Cortex of kidney (tissue), 1 donor: Measurements from ENCODE around the gene SND1.

Experiments
- DNase-seq: peaks from one replicate; lab custom pipeline; 2025; lab: John Stamatoyannopoulos, UW

The SND1 gene

GRCh38 chr7:128039544-128039953, 387.6 kb downstream of the SND1 start:
- no peak for DNase-seq

GRCh38 chr7:128040205-128040604, 388.2 kb downstream of the SND1 start:
- DNase-seq = no peak

- DNase-seq = no peak
Measured at GRCh38 chr7:128041203-128041602, 389.2 kb downstream of the SND1 start.

DNA sequence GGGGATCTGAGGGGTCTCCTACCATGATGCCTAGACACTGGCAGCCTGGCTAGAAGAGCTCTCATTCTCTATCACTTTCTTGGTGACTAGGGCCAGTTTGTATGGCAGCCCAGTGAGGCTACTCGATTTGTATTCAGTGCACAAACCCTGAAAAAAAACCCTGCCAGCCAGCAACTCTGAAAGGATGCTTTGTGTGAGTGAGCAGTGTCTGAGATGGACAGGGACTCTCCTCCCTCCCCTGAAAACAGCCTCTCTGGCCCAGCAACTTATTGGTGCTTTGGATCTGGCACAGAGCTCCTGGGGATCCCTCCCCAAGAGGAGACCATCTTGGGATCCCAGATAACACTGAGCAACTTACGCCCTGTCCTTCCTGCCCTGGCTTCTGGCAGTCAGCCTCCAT, 390.0 kb downstream of the SND1 start:
- no peak for DNase-seq

GRCh38 chr7:128044064-128044463, 392.1 kb downstream of the SND1 start:
- no peak for DNase-seq

DNA sequence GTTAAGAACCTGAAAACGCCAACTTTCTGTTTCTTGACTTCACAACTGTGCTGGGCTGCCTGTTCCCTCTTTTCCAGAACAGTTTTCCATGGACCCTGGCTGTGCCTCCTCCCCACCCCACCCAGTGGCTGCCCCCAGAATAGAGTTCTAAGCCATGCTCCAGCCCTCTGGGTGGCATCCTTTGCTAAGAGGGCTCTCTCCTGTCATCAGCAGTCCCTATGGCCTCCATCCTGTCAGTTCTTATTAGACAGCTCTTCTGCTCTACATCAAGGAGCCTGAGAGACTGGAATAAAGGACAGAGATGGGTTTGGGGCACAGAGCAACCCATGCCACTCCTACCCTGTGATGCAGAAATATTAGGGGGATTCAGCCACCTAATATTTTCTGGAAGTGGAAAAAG, 393.2 kb downstream of the SND1 start:
- no peak for DNase-seq

DNA sequence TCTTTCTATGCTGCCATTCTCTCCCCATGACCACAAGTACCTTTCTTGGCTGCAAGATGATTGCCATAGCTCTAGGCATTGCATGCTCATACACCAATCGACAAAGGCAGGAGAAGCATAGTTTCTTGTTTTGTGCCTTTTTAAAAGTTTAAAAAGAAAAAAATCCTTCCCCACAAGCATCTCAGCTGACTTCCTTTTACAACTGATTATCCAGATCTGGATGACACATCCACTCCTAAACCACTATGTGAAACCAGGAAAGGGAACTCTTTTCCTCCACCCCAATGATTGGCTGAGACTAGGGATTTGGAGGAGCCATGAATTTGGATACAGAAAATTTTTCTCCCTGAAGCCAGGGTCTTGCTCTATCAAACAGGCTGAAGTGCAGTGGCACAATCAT, 393.8 kb downstream of the SND1 start:
- no peak for DNase-seq

DNA sequence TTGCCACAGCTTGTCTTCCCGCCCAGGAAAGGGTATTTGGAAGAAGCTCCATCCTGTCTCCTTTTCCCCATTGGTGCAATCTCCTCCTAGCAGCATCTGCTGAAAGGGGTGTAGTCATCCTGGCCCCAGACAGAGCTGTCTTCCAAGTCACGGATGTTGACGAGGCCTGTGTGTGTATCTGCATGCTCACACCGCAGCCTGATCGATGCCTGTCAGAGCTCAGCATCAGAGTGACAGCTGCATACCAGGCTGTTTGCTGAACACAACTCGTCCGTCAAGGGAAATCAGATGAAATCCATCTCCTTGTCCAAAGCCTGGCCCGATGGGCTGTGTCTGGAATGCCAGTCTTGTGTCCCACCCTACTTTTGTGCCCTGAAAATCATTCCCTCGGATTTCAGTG, 400.4 kb downstream of the SND1 start:
- no peak for DNase-seq

- DNase-seq = no peak
Measured at GRCh38 chr7:128053023-128053422, 401.0 kb downstream of the SND1 start.

DNA sequence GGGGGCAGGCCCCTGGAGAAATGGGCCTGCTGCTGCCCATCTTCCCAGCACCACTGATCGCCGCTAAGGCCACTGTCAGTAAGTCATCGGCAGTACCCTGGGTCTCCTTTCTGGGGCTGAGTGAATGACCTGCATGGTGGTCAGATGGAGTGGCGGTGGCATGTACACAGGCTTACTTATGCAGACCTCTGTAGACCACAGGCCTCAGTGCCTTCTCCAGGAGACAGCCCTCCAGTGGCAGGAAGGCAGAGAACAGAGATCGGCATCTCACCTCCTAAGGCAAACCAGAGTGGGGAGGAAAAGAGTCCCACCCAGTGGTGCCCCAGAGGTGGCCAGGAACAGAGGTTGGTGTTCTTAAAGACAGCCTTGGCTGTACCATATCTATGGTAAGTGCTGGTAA, 402.0 kb downstream of the SND1 start:
- DNase-seq = no peak

- DNase-seq = no peak
Measured at GRCh38 chr7:128054511-128054910, 402.5 kb downstream of the SND1 start.

- no peak for DNase-seq
Measured at GRCh38 chr7:128055637-128056036, 403.6 kb downstream of the SND1 start.

DNA sequence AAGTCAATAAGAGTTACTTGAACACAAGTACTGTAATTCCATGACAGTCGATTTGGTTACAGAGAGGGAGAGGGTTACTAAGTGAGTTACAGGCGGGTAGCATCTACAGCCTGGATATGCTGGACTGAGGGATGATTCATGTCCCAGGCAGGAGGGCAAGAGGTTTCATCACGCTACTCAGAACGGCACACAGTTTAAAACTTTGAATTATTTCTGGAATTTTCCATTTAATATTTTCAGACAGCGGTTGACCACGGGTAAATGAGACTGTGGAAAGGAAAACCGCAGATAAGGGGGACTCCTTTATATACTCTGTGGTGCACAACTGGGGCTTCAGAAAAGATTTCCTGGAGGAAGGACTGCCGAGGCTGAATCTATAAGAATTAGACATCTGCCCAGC, 404.9 kb downstream of the SND1 start:
- no peak for DNase-seq

GRCh38 chr7:128057909-128058308, 405.9 kb downstream of the SND1 start:
- no peak for DNase-seq

DNA sequence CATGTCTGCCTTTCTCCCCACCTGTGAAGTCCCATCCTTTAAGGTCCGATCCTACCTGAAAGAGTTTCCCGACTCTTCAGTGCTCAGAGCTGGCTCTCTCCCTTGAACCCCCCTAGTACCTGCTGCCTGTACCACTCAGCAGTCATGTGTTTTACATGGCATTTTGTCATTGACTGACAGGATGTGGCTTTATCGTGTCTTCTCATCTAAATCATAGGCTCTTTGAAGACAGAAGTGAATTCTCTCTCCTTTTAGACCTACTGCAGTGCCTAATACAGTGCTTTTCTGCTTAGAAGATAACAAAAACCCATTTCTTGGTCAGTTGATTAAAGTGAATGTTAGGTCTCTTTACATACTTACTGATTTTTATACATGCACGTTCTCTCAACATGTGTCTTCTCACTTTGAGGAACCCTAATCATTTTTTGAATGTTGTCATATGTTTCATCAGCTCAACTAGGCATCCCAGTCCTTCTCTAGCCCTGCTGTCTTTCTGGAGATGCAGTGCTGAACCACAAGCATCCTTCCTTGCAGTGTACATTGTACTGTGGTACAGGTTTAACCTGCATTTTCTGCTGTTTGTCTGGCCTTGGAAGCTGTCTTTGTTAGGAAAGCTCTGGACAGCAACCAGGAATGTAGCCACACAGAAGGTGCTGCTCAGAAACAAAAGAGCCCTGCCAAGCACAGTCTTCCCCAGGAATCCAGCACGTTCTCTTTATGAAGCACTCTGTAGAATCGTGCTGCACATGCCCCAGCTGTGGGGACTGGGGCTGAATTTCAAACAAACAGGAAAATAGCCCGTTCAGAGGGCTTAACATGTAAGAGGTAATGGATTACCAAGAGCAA, 407.4 kb downstream of the SND1 start:
- no peak for DNase-seq

GRCh38 chr7:128060018-128060417, 408.0 kb downstream of the SND1 start:
- no peak for DNase-seq

DNA sequence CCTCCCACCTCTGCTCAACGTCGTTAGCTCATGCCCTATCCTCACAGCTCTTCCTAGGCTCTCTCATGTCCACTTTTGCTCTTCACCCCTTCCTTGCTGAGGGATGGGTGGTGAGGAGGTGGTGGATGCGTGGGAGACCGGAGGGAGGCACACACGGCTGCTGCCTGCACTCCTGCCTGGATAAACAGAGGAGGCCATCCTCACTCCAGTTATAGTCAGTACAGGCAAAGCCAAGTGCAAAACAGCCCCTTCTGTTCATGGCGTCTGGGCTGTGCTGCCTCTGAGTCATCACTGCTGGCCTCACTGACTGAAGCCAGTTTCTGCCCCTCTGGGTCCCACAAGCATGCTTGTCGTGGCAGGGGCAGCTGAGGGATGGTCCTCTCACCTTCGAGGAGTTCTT, 411.1 kb downstream of the SND1 start:
- no peak for DNase-seq

GRCh38 chr7:128065872-128066271, 413.9 kb downstream of the SND1 start:
- DNase-seq = no peak

DNA sequence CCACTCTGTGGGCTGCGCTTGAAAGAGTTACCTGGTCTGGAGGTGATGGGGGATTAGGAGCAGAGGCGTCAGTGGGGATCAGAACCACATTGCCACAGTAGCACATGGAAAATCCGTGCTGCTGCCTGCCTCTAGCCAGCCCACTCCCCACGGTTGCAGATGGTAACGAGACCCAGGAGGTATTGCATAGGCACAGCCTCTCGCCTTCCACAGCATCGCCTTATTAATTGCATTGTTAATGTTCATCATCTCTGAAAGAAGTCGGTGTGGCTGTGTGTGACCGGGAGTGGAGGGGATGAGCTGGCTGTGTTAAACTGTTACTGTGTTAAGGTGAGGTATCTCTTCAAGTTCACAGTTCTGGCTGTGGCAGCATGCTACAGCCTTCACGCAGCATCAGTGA, 414.4 kb downstream of the SND1 start:
- DNase-seq = no peak

GRCh38 chr7:128066858-128067257, 414.9 kb downstream of the SND1 start:
- no peak for DNase-seq

DNA sequence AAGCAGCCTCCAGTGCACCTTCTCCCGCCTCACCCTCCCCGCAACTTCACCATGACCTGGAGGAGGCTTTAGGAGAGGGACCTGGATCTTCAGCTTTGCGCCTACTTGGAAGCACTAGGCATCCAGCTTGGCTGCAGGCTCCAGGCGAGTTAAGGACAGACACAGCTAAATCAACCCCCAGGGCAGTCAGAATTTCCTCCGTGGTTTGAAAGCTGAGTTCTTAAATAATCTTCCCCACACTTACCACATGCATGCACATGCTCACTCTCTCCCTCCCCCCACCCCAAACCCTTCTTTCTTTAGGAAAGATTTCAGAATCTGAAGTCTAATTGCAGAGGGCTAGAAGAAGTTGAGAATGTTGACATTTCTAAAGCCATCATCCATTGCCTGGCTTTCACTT, 416.0 kb downstream of the SND1 start:
- no peak for DNase-seq

GRCh38 chr7:128068785-128069184, 416.8 kb downstream of the SND1 start:
- DNase-seq = no peak

GRCh38 chr7:128069373-128070364, 417.7 kb downstream of the SND1 start:
- no peak for DNase-seq
